Panc1 (cell line): ENCODE data around the gene SPTSSA. TPM values are rescaled to one million over a fixed set of nuclear protein-coding genes. Genes with fewer than 3 reads are reported as not detected.

Experiments
- ATAC-seq: fragments of 200-7000 bp; cut with Tn5 transposase; 2 replicates; pipeline ENCODE4 v1.9.1; 2020; ENCODE audit warnings: mild to moderate bottlenecking, moderate library complexity
- BruUV-seq: library from RNA; stranded (reverse); fragments of 400-500 nt; replicated peaks from 2 replicates; lab custom pipeline; 2021; lab: Mats Ljungman, UMichigan
- CTCF ChIA-PET: fragments of 300-600 bp; sonication (Branson Sonifier 250); formaldehyde crosslinking; loops from one replicate; lab custom pipeline; 2022; ENCODE audit warnings: antibody characterized with exemption; lab: Charles Lee
- POLR2A ChIA-PET: fragments of 300-600 bp; sonication (Branson Sonifier 250); formaldehyde crosslinking; loops from one replicate; lab custom pipeline; 2022; ENCODE audit warnings: antibody characterized with exemption; lab: Charles Lee
- DNase-seq: peaks from one replicate; pipeline ENCODE4 v3.0.0-alpha.2; 2010; ENCODE audit warnings: low read depth, low spot score
- H3K27ac ChIP-seq: 2 replicates; pipeline ENCODE4 v1.5.1; 2011; ENCODE audit warnings: mild to moderate bottlenecking, low read length, inconsistent platforms
- H3K27me3 ChIP-seq: fragments of 200-500 bp; sonication (Bioruptor generic); 2 replicates; pipeline ENCODE4 v1.6.0; 2014; ENCODE audit warnings: low read length, inconsistent platforms; ENCODE audit not compliant: control insufficient read depth, insufficient read depth
- H3K36me3 ChIP-seq: fragments of 200-500 bp; sonication (Bioruptor generic); 2 replicates; pipeline ENCODE4 v1.5.1; 2014; ENCODE audit warnings: inconsistent platforms, mild to moderate bottlenecking, low read length, moderate library complexity; ENCODE audit not compliant: control insufficient read depth, insufficient read depth
- H3K4me1 ChIP-seq: 2 replicates; pipeline ENCODE4 v1.5.1; 2011; ENCODE audit warnings: inconsistent platforms, mild to moderate bottlenecking, low read length, moderate library complexity; ENCODE audit not compliant: control insufficient read depth, insufficient read depth
- H3K4me3 ChIP-seq, 2 experiments: 2 replicates each; pipeline ENCODE4 v1.5.1; 2011 to 2012; ENCODE audit warnings: low read depth in 2 of 2, low read length in 2 of 2, mild to moderate bottlenecking in 2 of 2, inconsistent platforms in 1 of 2, moderate library complexity in 1 of 2
- H3K9me3 ChIP-seq: fragments of 200-500 bp; sonication (Bioruptor generic); 2 replicates; pipeline ENCODE4 v1.5.1; 2014; ENCODE audit warnings: low read depth, mild to moderate bottlenecking, inconsistent platforms, low read length, moderate library complexity; ENCODE audit not compliant: control insufficient read depth, insufficient read depth
- POLR2AphosphoS5 ChIP-seq: IDR thresholded peaks from 2 replicates; pipeline ENCODE4 v1.6.1; 2012; ENCODE audit warnings: mild to moderate bottlenecking, low read depth, low read length, moderate library complexity
- SIN3A ChIP-seq: IDR thresholded peaks from 2 replicates; pipeline ENCODE4 v1.6.1; 2012; ENCODE audit warnings: low read depth, mild to moderate bottlenecking, low read length, moderate library complexity, borderline replicate concordance; ENCODE audit not compliant: insufficient read depth
- TCF7L2 ChIP-seq: IDR thresholded peaks from 2 replicates; pipeline ENCODE4 v1.6.1; 2011; ENCODE audit warnings: mild to moderate bottlenecking, low read depth, low read length, inconsistent platforms
- in situ Hi-C: cut with HindIII; loops from 2 replicates; pipeline ENCODE4 v1.10.0; 2016; ENCODE audit warnings: low sequenced_read_pairs, low pct_unique_long_range_greater_than_20kb
- intact Hi-C: fragments of 100-400 bp; cut with micrococcal nuclease; formaldehyde crosslinking; loops from one replicate; pipeline ENCODE4 v1.10.0; 2022; ENCODE audit not compliant: unreplicated experiment
- total RNA-seq: library from RNA; stranded (reverse); gene quantifications from one replicate; pipeline ENCODE4 v1.2.1, GENCODE V29; 2021; ENCODE audit not compliant: unreplicated experiment
- TF ChIP-seq, protein P1 (sequence below): fragments of 450-650 bp; IDR thresholded peaks from 2 replicates; pipeline ENCODE4 v1.5.1; 2017; ENCODE audit warnings: mild to moderate bottlenecking
- TF ChIP-seq, protein P2 (sequence below), 2 experiments: IDR thresholded peaks; 2 replicates each; pipeline ENCODE4 v1.6.1; 2011 to 2012; ENCODE audit warnings: low read depth in 2 of 2, control low read depth in 1 of 2, low read length in 1 of 2, mild to moderate bottlenecking in 1 of 2, moderate library complexity in 1 of 2; ENCODE audit not compliant: insufficient read depth in 1 of 2

SPTSSA gene
- total RNA-seq, 1 experiment from 2014 or later = 15.6 TPM

DNA sequence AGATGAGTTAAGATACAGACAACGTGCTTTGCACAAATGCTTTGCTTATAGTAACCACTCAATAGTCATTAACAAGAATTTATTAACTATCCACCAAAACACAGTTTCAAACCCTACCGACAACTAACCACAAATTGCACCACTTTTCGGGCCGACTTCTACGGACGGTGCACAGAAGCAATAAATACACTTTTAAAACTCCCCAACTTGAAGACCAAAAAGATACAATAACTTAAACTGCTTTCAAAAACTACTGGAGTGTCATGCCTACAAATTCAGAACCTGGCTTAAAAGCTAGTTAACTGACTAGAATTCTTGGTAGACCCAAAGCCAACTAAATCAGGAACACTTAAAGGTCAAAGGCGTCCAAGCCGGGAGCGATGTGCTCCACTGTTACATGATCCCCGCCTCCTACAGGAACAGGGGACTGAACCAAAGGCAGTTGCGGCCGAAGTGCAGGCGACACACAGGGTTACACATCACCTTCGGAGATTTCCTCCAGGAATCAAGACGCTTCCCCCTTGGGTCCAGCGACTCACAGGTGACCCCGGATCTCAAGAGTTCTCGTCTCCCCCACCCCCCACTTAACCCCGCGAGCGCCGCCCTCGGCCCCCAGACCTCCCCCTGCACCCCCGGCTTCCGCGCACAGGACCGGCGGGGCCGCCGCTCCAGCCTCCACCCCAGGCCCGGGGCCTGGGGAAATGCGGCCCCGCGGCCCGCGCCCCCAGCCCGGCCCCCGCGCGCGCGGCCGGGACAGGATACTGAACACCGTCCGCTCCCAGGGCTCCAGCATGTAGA lies 507 bp downstream of the SPTSSA start:
- CTCF ChIA-PET = no interaction called here
- intact Hi-C loops (no loop called here), in situ Hi-C loops (no loop called here)
- peaks cover 11% of the 10 kb centered on the region; the same call in 1 of the 2 replicates for H3K4me1 ChIP-seq
- POLR2A ChIA-PET = interaction anchor here (0.5 kb wide), 1 partner anchor 60 kb away, joined by 8 read pairs; no protein-coding TSS in a partner anchor
- TF ChIP-seq, protein P1, sequence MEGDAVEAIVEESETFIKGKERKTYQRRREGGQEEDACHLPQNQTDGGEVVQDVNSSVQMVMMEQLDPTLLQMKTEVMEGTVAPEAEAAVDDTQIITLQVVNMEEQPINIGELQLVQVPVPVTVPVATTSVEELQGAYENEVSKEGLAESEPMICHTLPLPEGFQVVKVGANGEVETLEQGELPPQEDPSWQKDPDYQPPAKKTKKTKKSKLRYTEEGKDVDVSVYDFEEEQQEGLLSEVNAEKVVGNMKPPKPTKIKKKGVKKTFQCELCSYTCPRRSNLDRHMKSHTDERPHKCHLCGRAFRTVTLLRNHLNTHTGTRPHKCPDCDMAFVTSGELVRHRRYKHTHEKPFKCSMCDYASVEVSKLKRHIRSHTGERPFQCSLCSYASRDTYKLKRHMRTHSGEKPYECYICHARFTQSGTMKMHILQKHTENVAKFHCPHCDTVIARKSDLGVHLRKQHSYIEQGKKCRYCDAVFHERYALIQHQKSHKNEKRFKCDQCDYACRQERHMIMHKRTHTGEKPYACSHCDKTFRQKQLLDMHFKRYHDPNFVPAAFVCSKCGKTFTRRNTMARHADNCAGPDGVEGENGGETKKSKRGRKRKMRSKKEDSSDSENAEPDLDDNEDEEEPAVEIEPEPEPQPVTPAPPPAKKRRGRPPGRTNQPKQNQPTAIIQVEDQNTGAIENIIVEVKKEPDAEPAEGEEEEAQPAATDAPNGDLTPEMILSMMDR = no peak
- TF ChIP-seq SIN3A (no peak), POLR2AphosphoS5 (no peak), TCF7L2 (no peak)
- TF ChIP-seq, protein P2, sequence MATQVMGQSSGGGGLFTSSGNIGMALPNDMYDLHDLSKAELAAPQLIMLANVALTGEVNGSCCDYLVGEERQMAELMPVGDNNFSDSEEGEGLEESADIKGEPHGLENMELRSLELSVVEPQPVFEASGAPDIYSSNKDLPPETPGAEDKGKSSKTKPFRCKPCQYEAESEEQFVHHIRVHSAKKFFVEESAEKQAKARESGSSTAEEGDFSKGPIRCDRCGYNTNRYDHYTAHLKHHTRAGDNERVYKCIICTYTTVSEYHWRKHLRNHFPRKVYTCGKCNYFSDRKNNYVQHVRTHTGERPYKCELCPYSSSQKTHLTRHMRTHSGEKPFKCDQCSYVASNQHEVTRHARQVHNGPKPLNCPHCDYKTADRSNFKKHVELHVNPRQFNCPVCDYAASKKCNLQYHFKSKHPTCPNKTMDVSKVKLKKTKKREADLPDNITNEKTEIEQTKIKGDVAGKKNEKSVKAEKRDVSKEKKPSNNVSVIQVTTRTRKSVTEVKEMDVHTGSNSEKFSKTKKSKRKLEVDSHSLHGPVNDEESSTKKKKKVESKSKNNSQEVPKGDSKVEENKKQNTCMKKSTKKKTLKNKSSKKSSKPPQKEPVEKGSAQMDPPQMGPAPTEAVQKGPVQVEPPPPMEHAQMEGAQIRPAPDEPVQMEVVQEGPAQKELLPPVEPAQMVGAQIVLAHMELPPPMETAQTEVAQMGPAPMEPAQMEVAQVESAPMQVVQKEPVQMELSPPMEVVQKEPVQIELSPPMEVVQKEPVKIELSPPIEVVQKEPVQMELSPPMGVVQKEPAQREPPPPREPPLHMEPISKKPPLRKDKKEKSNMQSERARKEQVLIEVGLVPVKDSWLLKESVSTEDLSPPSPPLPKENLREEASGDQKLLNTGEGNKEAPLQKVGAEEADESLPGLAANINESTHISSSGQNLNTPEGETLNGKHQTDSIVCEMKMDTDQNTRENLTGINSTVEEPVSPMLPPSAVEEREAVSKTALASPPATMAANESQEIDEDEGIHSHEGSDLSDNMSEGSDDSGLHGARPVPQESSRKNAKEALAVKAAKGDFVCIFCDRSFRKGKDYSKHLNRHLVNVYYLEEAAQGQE (IDR thresholded peaks at IDR 0.05; ENCODE audit: insufficient read depth in 1 of 2, low read depth in 2 of 2, low read length in 1 of 2) = no peak
- peak overlapping the region; percentile 73 to 77 for H3K4me3 ChIP-seq
- H3K27ac ChIP-seq = peak overlapping the region; percentile 74
- TSS peak; percentile 94 for BruUV-seq
- no peaks in the 10 kb centered on the region for H3K27me3 ChIP-seq
- ATAC-seq (peak; percentile 72), DNase-seq (no peak)
- H3K36me3 ChIP-seq = no peaks in the 10 kb centered on the region; the same call in none of the 2 replicates
- no peaks in the 10 kb centered on the region for H3K9me3 ChIP-seq

DNA sequence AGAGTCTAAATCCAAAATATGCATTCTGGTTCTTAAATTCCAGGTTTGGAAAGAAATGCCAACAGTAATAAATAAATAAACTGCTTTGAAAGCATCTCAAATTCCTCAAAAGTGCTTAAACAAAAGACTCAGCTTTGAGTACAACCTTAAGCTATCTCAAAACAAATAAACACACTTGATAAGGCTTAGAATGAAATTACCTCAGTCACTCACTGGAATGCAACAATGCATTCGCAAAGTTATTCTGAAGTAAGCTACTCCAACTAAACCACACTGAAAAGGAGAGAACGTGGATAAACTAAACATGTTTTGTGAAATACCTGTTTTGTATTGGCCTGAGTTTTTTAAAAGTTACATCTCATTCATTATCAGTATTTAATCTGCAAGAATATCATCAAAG lies 1.2 kb downstream of the SPTSSA start:
- no peak for DNase-seq
- Histone ChIP-seq H3K27me3 (no peaks in the 10 kb centered on the region), H3K36me3 (no peaks in the 10 kb centered on the region; the same call in none of the 2 replicates), H3K4me1 (peaks cover 11% of the 10 kb centered on the region; the same call in 1 of the 2 replicates), H3K9me3 (no peaks in the 10 kb centered on the region), H3K27ac (peak overlapping the region; percentile 74; the same call in 1 of the 2 replicates), H3K4me3 (peak overlapping the region; percentile 73 to 77)
- no TSS peak for BruUV-seq
- intact Hi-C loops = no loop called here
- POLR2A ChIA-PET = no interaction called here
- in situ Hi-C loops = no loop called here
- no peak for ATAC-seq
- CTCF ChIA-PET = no interaction called here
- 0 out of 2 replicates have a peak, but pooled peaks have one; percentile 21 for TF ChIP-seq TCF7L2
- no peak for TF ChIP-seq SIN3A
- TF ChIP-seq, protein P2 (IDR thresholded peaks at IDR 0.05; ENCODE audit: insufficient read depth in 1 of 2, low read depth in 2 of 2, low read length in 1 of 2) = no peak
